GM19467 (cell line): ENCODE results near the gene ZFAND4.
"Not testable (repeated sequence)": the region's sequence is repeated elsewhere in the genome, so short reads cannot be mapped to it uniquely, and the experiment has no call there.

Source experiments
- ATAC-seq: cut with Tn5 transposase; IDR thresholded peaks from one replicate; pipeline ENCODE4 v1.9.1; 2021; ENCODE audit warnings: mild to moderate bottlenecking, moderate library complexity; ENCODE audit not compliant: unreplicated experiment

Gene ZFAND4

GRCh38 chr10:45644527-45644926, 28.0 kb downstream of the ZFAND4 start:
- ATAC-seq: no peak

- no peak for ATAC-seq
These were observed 31.6 kb downstream of the ZFAND4 start for GRCh38 chr10:45640941-45641340.

GRCh38 chr10:45640049-45640448, 32.5 kb downstream of the ZFAND4 start:
- no peak for ATAC-seq

- no peak for ATAC-seq
These were observed 45.0 kb downstream of the ZFAND4 start for GRCh38 chr10:45627412-45628048.

GRCh38 chr10:45625879-45626278, 46.7 kb downstream of the ZFAND4 start:
- ATAC-seq: no peak

- ATAC-seq: no peak
These were observed 47.8 kb downstream of the ZFAND4 start for GRCh38 chr10:45624724-45625123.

- ATAC-seq: no peak
These were observed 57.7 kb downstream of the ZFAND4 start for GRCh38 chr10:45614869-45615268.

- no peak for ATAC-seq
These were observed 59.8 kb downstream of the ZFAND4 start for GRCh38 chr10:45612741-45613140.

GRCh38 chr10:45608052-45608451, 64.5 kb downstream of the ZFAND4 start:
- ATAC-seq: no peak

- no peak for ATAC-seq
These were observed 65.3 kb downstream of the ZFAND4 start for GRCh38 chr10:45607276-45607675.

- no peak for ATAC-seq
These were observed 69.7 kb downstream of the ZFAND4 start for GRCh38 chr10:45602836-45603235.

GRCh38 chr10:45602082-45602730, 70.4 kb downstream of the ZFAND4 start:
- no peak for ATAC-seq

- not testable (repeated sequence) for ATAC-seq
These were observed 71.2 kb downstream of the ZFAND4 start for GRCh38 chr10:45601254-45601930.

GRCh38 chr10:45600337-45601253, 72.0 kb downstream of the ZFAND4 start:
- ATAC-seq: not testable (repeated sequence)

GRCh38 chr10:45599646-45600045, 72.9 kb downstream of the ZFAND4 start:
- ATAC-seq: no peak

GRCh38 chr10:45599021-45599603, 73.5 kb downstream of the ZFAND4 start:
- ATAC-seq: no peak

- no peak for ATAC-seq
These were observed 76.0 kb downstream of the ZFAND4 start for GRCh38 chr10:45596526-45596925.

- ATAC-seq: peak; percentile 96
These were observed 78.1 kb downstream of the ZFAND4 start for GRCh38 chr10:45594276-45595157.

GRCh38 chr10:45593938-45594275, 78.7 kb downstream of the ZFAND4 start:
- no peak for ATAC-seq

- no peak for ATAC-seq
These were observed 79.6 kb downstream of the ZFAND4 start for GRCh38 chr10:45592926-45593325.
